Keratinocyte (primary cell): Measurements from ENCODE around the gene ARHGEF2. TPM values are rescaled to one million over a fixed set of nuclear protein-coding genes. Genes with fewer than 3 reads are reported as not detected.
A peak's percentile ranks its signal among the peaks of the same experiment; 100 is the strongest.
"Not testable (repeated sequence)": the region's sequence is repeated elsewhere in the genome, so short reads cannot be mapped to it uniquely, and the experiment has no call there.

Experiments used
- DNase-seq: peaks from one replicate; pipeline ENCODE4 v3.0.0-alpha.2; 2011; ENCODE audit warnings: low read depth, missing footprints, low spot score
- FAIRE-seq: peaks from 2 replicates; lab custom pipeline; 2011; peaks lifted over from hg19 to GRCh38; lab: Jason Lieb, UNC
- H2AFZ ChIP-seq: 2 replicates; pipeline ENCODE4 v1.6.0; 2012; ENCODE audit warnings: low read length, control low read depth, inconsistent platforms; ENCODE audit not compliant: control insufficient read depth
- H3K27ac ChIP-seq: 2 replicates; pipeline ENCODE4 v1.5.1; 2011; ENCODE audit warnings: low read length; ENCODE audit not compliant: control insufficient read depth, insufficient read depth
- H3K27me3 ChIP-seq: 3 replicates; pipeline ENCODE4 v1.6.0; 2011; ENCODE audit warnings: low read length; ENCODE audit not compliant: control insufficient read depth, insufficient read depth; ENCODE audit errors: extremely low read depth
- H3K36me3 ChIP-seq, 2 experiments: 2 replicates in 1 of 2; 3 replicates in 1 of 2; pipeline ENCODE4 v1.5.1; 2011; ENCODE audit warnings: low read length in 2 of 2, mild to moderate bottlenecking in 1 of 2; ENCODE audit not compliant: control insufficient read depth in 2 of 2, insufficient read depth in 2 of 2; ENCODE audit errors: extremely low read depth in 1 of 2
- H3K4me1 ChIP-seq: 3 replicates; pipeline ENCODE4 v1.5.1; 2011; ENCODE audit warnings: low read length; ENCODE audit not compliant: control insufficient read depth, insufficient read depth; ENCODE audit errors: extremely low read depth
- H3K4me2 ChIP-seq: 3 replicates; pipeline ENCODE4 v1.6.0; 2011; ENCODE audit warnings: low read depth, low read length; ENCODE audit not compliant: control insufficient read depth, insufficient read depth; ENCODE audit errors: extremely low read depth
- H3K4me3 ChIP-seq, 3 experiments: fragments of 200-600 bp in 1 of 3; sonication (generic) in 1 of 3; 2 replicates in 2 of 3; 3 replicates in 1 of 3; pipeline ENCODE4 v1.5.1; 2011 to 2016; ENCODE audit warnings: low read length in 3 of 3, mild to moderate bottlenecking in 3 of 3, control low read depth in 2 of 3, inconsistent platforms in 1 of 3, low read depth in 1 of 3, mixed read lengths in 1 of 3, mixed run types in 1 of 3, moderate library complexity in 1 of 3; ENCODE audit not compliant: control insufficient read depth in 2 of 3, insufficient read depth in 2 of 3; ENCODE audit errors: extremely low read depth in 1 of 3
- H3K79me2 ChIP-seq: 2 replicates; pipeline ENCODE4 v1.6.0; 2012; ENCODE audit warnings: low read length; ENCODE audit not compliant: control insufficient read depth, insufficient read depth
- H3K9ac ChIP-seq: 3 replicates; pipeline ENCODE4 v1.6.0; 2011; ENCODE audit warnings: low read length; ENCODE audit not compliant: control insufficient read depth, insufficient read depth; ENCODE audit errors: extremely low read depth
- H3K9me1 ChIP-seq: 3 replicates; pipeline ENCODE4 v1.6.0; 2011; ENCODE audit warnings: low read length; ENCODE audit not compliant: control insufficient read depth, insufficient read depth; ENCODE audit errors: extremely low read depth
- H3K9me3 ChIP-seq: 2 replicates; pipeline ENCODE4 v1.5.1; 2012; ENCODE audit warnings: low read depth, low read length; ENCODE audit not compliant: control insufficient read depth
- H4K20me1 ChIP-seq: 3 replicates; pipeline ENCODE4 v1.6.0; 2011; ENCODE audit warnings: low read length; ENCODE audit not compliant: control insufficient read depth, insufficient read depth; ENCODE audit errors: extremely low read depth
- EZH2 ChIP-seq: IDR thresholded peaks from one replicate; pipeline ENCODE4 v1.6.1; 2012; ENCODE audit warnings: inconsistent platforms, mild to moderate bottlenecking, low read length, moderate library complexity
- dilution Hi-C: fragments of 300-500 bp; cut with MboI; formaldehyde crosslinking; loops from one replicate; pipeline ENCODE4 v1.7.0; 2020; ENCODE audit warnings: low sequenced_read_pairs; ENCODE audit not compliant: extremely low pct_ligation_motif_present
- polyA plus RNA-seq, 5 experiments: library from polyadenylated mRNA; depleted of rRNA in 3 of 5; stranded (reverse) in 3 of 5; stranded (forward) in 1 of 5; unstranded in 1 of 5; fragments of >200 nt; gene quantifications; 1 replicate in 1 of 5; 2 replicates in 3 of 5; 3 replicates in 1 of 5; pipeline versions ENCODE4 v1.2.1 to v1.2.3, GENCODE V29; 2011 to 2012; ENCODE audit warnings: missing spikeins in 2 of 5, low read depth in 1 of 5, low replicate concordance in 1 of 5
- TF ChIP-seq, protein P1 (sequence below), 3 experiments: IDR thresholded peaks in 1 of 3; conservative IDR thresholded peaks in 1 of 3; optimal IDR thresholded peaks in 1 of 3; 2 replicates in 2 of 3; 3 replicates in 1 of 3; pipeline versions ENCODE3 to v1.5.1; 2011; ENCODE audit warnings: low read length in 3 of 3, mild to moderate bottlenecking in 3 of 3, moderate library complexity in 2 of 3, control low read depth in 1 of 3, inconsistent platforms in 1 of 3; ENCODE audit not compliant: insufficient read depth in 2 of 3; ENCODE audit errors: extremely low read depth in 1 of 3

The ARHGEF2 gene
- polyA plus RNA-seq, 1 donor (not counting 4 experiments of a cell fraction or from before 2014, with no cell fraction given), result 38.7 TPM

DNA sequence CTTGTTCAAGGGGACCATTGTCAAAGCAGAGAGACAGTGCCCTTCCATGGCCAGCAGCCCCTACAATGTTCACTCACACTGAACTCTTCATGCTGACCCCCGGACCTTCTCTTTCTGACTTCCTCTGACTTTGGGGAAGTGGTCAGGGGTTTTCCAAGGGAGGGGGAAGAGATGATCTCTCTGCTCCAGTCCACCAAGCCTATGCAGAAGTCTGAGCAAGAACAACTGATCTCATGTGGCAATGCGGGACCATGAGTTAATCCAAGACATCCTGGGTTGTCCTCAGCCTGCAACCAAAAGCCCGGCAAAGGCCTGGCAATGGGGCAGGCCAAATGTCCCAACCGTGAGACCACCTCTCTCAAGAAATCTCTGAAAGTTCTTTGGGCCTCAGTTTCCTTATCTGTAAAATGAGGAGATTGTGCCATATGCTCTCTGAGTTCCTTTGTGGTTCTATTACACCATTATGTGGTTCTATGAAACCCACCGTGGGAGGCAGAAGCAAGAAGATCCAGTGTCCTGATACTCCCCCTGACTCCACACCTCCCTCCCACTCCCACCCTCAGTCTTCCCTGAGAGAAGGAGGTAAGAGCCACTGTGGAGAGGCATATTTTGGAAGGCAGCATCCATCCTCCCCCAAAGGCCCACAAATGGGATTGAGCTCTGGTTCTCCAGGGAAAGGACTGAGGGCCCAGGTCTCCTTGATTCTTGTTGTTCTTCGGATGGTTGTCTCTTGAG, 11.8 kb upstream of the ARHGEF2 start:
- H3K9me1 ChIP-seq, result no peaks in the 10 kb centered on the region

DNA sequence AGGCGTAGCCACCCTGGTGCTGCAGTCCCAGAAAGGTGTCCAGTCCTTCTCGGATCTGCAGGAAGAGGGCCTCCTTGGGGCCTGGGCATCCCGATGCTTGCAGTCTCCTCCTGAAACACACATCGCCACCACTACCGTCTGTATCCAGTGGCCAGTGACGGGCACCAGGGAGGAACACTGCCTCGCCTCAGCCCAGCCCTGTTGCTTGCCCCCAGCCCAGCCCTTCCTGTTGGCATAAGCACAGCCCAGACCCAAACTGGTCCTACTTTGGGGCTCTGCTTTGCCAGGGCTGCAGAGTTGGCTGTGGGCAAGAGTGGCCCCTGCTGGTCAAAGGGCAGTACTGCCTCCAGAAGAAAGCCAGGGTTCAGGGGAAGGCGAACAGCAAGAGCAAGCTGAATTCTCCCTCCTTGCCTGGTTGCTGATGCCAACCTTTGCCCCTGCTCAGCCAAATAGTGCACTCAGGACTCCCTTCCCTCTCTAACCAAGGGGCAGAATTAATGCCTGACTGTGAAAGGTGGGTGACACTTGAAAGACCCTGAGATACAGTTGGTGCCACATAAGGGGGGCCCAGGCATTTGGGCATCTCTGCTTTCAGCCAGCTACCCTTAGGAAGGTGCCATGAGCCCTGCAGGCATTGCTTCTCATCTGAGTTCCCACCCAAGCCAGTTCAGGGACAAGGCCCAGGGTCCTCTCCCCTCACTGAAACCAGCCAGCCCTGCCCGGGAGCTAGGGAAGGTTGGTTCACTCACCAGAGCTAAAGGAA, 11.1 kb upstream of the ARHGEF2 start:
- no peaks in the 10 kb centered on the region for H3K36me3 ChIP-seq
- H3K9ac ChIP-seq, result no peak overlapping the region
- no peaks in the 10 kb centered on the region for H3K79me2 ChIP-seq
- H3K27me3 ChIP-seq, result no peaks in the 10 kb centered on the region
- H2AFZ ChIP-seq, result peak overlapping the region; percentile 28
- H3K27ac ChIP-seq, result no peak overlapping the region
- FAIRE-seq (peak; percentile 65), DNase-seq (no peak)
- H3K4me2 ChIP-seq, result no peak overlapping the region
- H3K9me3 ChIP-seq, result no peaks in the 10 kb centered on the region
- peaks cover 3% of the 10 kb centered on the region for H3K4me1 ChIP-seq
- no peaks in the 10 kb centered on the region for H3K9me1 ChIP-seq
- no peak overlapping the region for H3K4me3 ChIP-seq
- no peak for TF ChIP-seq EZH2
- TF ChIP-seq, protein P1, sequence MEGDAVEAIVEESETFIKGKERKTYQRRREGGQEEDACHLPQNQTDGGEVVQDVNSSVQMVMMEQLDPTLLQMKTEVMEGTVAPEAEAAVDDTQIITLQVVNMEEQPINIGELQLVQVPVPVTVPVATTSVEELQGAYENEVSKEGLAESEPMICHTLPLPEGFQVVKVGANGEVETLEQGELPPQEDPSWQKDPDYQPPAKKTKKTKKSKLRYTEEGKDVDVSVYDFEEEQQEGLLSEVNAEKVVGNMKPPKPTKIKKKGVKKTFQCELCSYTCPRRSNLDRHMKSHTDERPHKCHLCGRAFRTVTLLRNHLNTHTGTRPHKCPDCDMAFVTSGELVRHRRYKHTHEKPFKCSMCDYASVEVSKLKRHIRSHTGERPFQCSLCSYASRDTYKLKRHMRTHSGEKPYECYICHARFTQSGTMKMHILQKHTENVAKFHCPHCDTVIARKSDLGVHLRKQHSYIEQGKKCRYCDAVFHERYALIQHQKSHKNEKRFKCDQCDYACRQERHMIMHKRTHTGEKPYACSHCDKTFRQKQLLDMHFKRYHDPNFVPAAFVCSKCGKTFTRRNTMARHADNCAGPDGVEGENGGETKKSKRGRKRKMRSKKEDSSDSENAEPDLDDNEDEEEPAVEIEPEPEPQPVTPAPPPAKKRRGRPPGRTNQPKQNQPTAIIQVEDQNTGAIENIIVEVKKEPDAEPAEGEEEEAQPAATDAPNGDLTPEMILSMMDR (optimal IDR thresholded peaks at IDR 0.05 in 1 of 3, IDR thresholded peaks at IDR 0.05 in 1 of 3, conservative IDR thresholded peaks at IDR 0.05 in 1 of 3; ENCODE audit: extremely low read depth in 1 of 3, insufficient read depth in 2 of 3, low read length in 3 of 3), result peak; percentile 98
- H4K20me1 ChIP-seq, result no peaks in the 10 kb centered on the region
- dilution Hi-C loops, result no loop called here

More for the DNA sequence above, 11.8 kb upstream of the ARHGEF2 start:
- Histone ChIP-seq H3K4me2 (no peak overlapping the region), H3K27me3 (no peaks in the 10 kb centered on the region), H3K36me3 (no peaks in the 10 kb centered on the region), H3K79me2 (no peaks in the 10 kb centered on the region), H3K9me3 (no peaks in the 10 kb centered on the region), H3K27ac (no peak overlapping the region), H2AFZ (no peak overlapping the region), H3K4me1 (peaks cover 3% of the 10 kb centered on the region), H3K4me3 (no peak overlapping the region), H4K20me1 (no peaks in the 10 kb centered on the region), H3K9ac (no peak overlapping the region)
- TF ChIP-seq, protein P1 (optimal IDR thresholded peaks at IDR 0.05 in 1 of 3, IDR thresholded peaks at IDR 0.05 in 1 of 3, conservative IDR thresholded peaks at IDR 0.05 in 1 of 3; ENCODE audit: extremely low read depth in 1 of 3, insufficient read depth in 2 of 3, low read length in 3 of 3), result no peak
- no peak for TF ChIP-seq EZH2
- FAIRE-seq, result no peak
- no peak for DNase-seq
- dilution Hi-C loops, result no loop called here

DNA sequence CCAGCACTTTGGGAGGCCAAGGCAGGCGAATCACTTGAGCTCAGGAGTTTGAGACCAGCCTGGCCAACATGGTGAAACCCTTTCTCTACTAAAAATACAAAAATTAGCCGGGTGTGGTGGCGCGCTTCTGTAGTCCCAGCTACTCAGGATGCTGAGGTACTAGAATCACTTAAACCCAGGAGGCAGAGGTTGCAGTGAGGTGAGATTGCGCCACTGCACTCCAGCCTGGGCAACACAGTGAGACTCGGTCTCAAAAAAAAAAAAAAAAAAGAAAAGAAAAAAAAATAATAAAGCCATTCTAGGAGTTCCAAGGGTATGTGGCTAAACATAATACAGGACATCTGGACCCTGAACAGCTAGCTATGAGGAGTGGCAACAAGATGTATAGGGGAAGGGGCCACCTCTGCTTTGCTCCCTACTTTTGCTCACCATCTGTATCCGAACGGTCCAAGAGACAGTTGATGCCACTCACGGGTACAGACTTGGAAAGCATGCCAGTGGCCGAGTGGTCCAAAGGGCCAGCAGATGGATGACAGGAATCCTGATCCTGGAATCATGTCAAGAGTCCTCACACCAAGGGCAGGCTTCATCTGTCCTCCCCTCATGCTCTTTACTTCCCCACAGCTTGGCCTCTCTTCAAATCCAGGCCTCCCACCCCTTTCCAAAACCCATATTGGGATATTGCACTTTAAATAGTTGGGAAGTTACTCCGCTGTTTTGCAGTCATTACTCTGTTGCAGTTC, 6.7 kb upstream of the ARHGEF2 start:
- H3K79me2 ChIP-seq, H3K4me3 ChIP-seq, H3K9me1 ChIP-seq, H3K4me2 ChIP-seq, H3K27ac ChIP-seq, dilution Hi-C loops, H3K9ac ChIP-seq, H3K36me3 ChIP-seq, DNase-seq, H3K27me3 ChIP-seq, H2AFZ ChIP-seq, H4K20me1 ChIP-seq, FAIRE-seq, H3K9me3 ChIP-seq: not testable (repeated sequence)
- H3K4me1 ChIP-seq, result peaks cover 43% of the 10 kb centered on the region
